Loucy (cell line): ENCODE results near the gene SLC25A10.

ENCODE experiments used
- H2AFZ ChIP-seq: fragments of 200-600 bp; sonication (generic); 2 replicates; pipeline ENCODE4 v1.6.0; 2016; ENCODE audit warnings: antibody characterized with exemption, mild to moderate bottlenecking, low read length, moderate library complexity
- H3F3A ChIP-seq: fragments of 200-600 bp; 2 replicates; pipeline ENCODE4 v1.6.0; 2016; ENCODE audit warnings: antibody characterized with exemption, low read depth, mild to moderate bottlenecking
- H3K27me3 ChIP-seq: fragments of 200-600 bp; sonication (generic); 2 replicates; pipeline ENCODE4 v1.6.1; 2014; ENCODE audit warnings: low read length, mild to moderate bottlenecking; ENCODE audit not compliant: insufficient read depth, poor library complexity, severe bottlenecking
- H3K36me3 ChIP-seq: fragments of 200-600 bp; sonication (generic); 2 replicates; pipeline ENCODE4 v1.6.1; 2016; ENCODE audit warnings: low read length; ENCODE audit not compliant: insufficient read depth
- H3K4me1 ChIP-seq: fragments of 200-600 bp; sonication (generic); 2 replicates; pipeline ENCODE4 v1.5.1; 2014; ENCODE audit warnings: low read length, mild to moderate bottlenecking; ENCODE audit not compliant: insufficient read depth, poor library complexity, severe bottlenecking
- H3K4me2 ChIP-seq: fragments of 200-600 bp; sonication (generic); 2 replicates; pipeline ENCODE4 v1.6.0; 2014; ENCODE audit warnings: antibody characterized with exemption, low read length, low read depth, mild to moderate bottlenecking; ENCODE audit not compliant: poor library complexity, severe bottlenecking
- H3K4me3 ChIP-seq: fragments of 200-600 bp; sonication (generic); 2 replicates; pipeline ENCODE4 v1.5.1; 2014; ENCODE audit warnings: low read length, mild to moderate bottlenecking, mixed read lengths; ENCODE audit not compliant: poor library complexity, severe bottlenecking
- H3K79me2 ChIP-seq: fragments of 200-600 bp; sonication (generic); 2 replicates; pipeline ENCODE4 v1.6.1; 2014; ENCODE audit warnings: low read length; ENCODE audit not compliant: insufficient read depth
- H3K9ac ChIP-seq: fragments of 200-600 bp; sonication (generic); 2 replicates; pipeline ENCODE4 v1.6.0; 2014; ENCODE audit warnings: mild to moderate bottlenecking, low read depth, low read length, moderate library complexity; ENCODE audit not compliant: poor library complexity, severe bottlenecking
- H3K9me2 ChIP-seq: fragments of 200-600 bp; sonication (generic); replicated peaks from 2 replicates; pipeline ENCODE4 v1.6.1; 2016; ENCODE audit warnings: low read depth, low read length, mixed read lengths
- H3K9me3 ChIP-seq: fragments of 200-600 bp; sonication (generic); 2 replicates; pipeline ENCODE4 v1.6.1; 2014; ENCODE audit warnings: mild to moderate bottlenecking, antibody characterized with exemption, low read length, low read depth; ENCODE audit not compliant: insufficient read depth
- H4K20me1 ChIP-seq: fragments of 200-600 bp; sonication (generic); 2 replicates; pipeline ENCODE4 v1.6.0; 2014; ENCODE audit warnings: antibody characterized with exemption, low read length, mild to moderate bottlenecking; ENCODE audit not compliant: insufficient read depth, poor library complexity, severe bottlenecking
- EZH2phosphoT487 ChIP-seq: fragments of 200-600 bp; IDR thresholded peaks from 2 replicates; pipeline ENCODE4 v1.6.1; 2018; ENCODE audit warnings: antibody characterized with exemption, mild to moderate bottlenecking, moderate library complexity, borderline replicate concordance
- TF ChIP-seq, protein P1 (sequence below): fragments of 200-600 bp; sonication (generic); conservative IDR thresholded peaks from 2 replicates; pipeline ENCODE4 v1.5.1; 2014; ENCODE audit warnings: mild to moderate bottlenecking, antibody characterized with exemption, low read length

SLC25A10 gene

DNA sequence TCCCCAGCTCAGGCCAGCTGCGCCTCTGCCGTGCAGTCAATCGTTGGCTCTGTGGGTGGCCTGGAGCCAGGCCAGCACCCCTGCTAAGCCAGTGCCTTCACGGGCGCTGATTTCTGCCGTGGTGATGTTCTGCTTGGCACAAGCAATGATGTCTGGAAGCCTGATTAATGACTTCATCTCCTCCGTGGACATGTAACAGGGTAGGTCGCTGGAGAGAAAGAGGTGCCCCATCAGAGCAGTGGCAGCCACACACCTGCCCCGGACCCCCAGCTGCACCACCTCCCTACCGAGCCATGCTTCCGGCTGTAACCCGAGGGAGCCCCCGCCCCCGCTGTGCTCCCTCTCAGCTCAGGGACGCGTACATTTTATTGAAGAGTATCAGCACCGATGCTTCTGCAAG, 30.4 kb upstream of the SLC25A10 start:
- H3K9me2 ChIP-seq: no peaks in the 10 kb centered on the region
- H3K4me2 ChIP-seq: peak overlapping the region; percentile 86
- peaks cover 15% of the 10 kb centered on the region for H3K4me1 ChIP-seq
- peak overlapping the region; percentile 91 for H3K9ac ChIP-seq
- H3F3A ChIP-seq: no peaks in the 10 kb centered on the region
- no peaks in the 10 kb centered on the region for H3K27me3 ChIP-seq
- TF ChIP-seq EZH2phosphoT487: no peak
- TF ChIP-seq, protein P1, sequence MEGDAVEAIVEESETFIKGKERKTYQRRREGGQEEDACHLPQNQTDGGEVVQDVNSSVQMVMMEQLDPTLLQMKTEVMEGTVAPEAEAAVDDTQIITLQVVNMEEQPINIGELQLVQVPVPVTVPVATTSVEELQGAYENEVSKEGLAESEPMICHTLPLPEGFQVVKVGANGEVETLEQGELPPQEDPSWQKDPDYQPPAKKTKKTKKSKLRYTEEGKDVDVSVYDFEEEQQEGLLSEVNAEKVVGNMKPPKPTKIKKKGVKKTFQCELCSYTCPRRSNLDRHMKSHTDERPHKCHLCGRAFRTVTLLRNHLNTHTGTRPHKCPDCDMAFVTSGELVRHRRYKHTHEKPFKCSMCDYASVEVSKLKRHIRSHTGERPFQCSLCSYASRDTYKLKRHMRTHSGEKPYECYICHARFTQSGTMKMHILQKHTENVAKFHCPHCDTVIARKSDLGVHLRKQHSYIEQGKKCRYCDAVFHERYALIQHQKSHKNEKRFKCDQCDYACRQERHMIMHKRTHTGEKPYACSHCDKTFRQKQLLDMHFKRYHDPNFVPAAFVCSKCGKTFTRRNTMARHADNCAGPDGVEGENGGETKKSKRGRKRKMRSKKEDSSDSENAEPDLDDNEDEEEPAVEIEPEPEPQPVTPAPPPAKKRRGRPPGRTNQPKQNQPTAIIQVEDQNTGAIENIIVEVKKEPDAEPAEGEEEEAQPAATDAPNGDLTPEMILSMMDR: no peak
- no peak overlapping the region for H3K4me3 ChIP-seq
- H3K9me3 ChIP-seq: no peaks in the 10 kb centered on the region
- H3K79me2 ChIP-seq: peaks cover 60% of the 10 kb centered on the region
- peaks cover 20% of the 10 kb centered on the region for H4K20me1 ChIP-seq
- peaks cover 6% of the 10 kb centered on the region; the same call in 1 of the 2 replicates for H3K36me3 ChIP-seq
- no peak overlapping the region for H2AFZ ChIP-seq

DNA sequence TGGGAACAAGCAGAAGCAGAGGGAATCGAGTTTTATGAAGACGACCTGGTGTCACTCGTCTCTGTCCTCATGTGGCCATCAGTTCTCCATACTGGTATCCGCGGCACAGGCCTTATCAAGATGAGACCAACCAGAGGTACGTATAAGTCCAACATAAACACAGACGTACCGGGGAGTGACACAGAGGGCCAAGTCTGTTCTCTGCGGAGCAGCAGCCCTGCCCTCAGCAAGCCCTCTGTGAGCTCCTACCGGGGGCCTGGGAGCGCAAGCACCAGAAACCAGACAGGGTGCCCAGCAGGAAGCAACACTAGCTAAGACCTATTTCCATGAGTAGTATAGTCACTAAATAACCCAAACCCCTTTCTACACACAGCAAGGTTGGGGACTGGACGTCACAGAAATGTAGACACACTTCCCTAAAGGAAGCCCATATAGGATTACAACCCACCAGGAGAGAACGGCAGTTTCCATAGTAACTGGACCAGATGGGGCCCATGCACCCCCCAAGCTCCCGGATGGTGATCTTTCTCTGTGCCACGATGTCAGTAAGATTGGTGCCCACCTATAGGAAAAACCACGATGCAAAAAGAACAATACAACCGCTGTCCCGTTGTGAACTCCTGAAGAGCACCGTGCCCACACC, 29.4 kb upstream of the SLC25A10 start:
- H2AFZ ChIP-seq: 0 out of 2 replicates have a peak overlapping the region, but pooled peaks have one; percentile 77
- H3K9ac ChIP-seq: peak overlapping the region; percentile 91
- H3K4me1 ChIP-seq: peaks cover 15% of the 10 kb centered on the region
- TF ChIP-seq EZH2phosphoT487: no peak
- TF ChIP-seq, protein P1: no peak
- H3K4me2 ChIP-seq: peak overlapping the region; percentile 86
- peak overlapping the region; percentile 91 for H3K4me3 ChIP-seq
- peaks cover 20% of the 10 kb centered on the region for H4K20me1 ChIP-seq
- peaks cover 70% of the 10 kb centered on the region for H3K79me2 ChIP-seq
- H3K9me2 ChIP-seq: no peaks in the 10 kb centered on the region
- no peaks in the 10 kb centered on the region for H3K27me3 ChIP-seq
- H3F3A ChIP-seq: no peaks in the 10 kb centered on the region
- no peaks in the 10 kb centered on the region for H3K9me3 ChIP-seq
- peaks cover 15% of the 10 kb centered on the region; the same call in 1 of the 2 replicates for H3K36me3 ChIP-seq

- H3K27me3 ChIP-seq: no peaks in the 10 kb centered on the region
- no peaks in the 10 kb centered on the region for H3K9me2 ChIP-seq
- peaks cover 75% of the 10 kb centered on the region for H3K79me2 ChIP-seq
- H3K4me2 ChIP-seq: peak overlapping the region; percentile 86
- no peak for TF ChIP-seq EZH2phosphoT487
- TF ChIP-seq, protein P1: no peak
- H3K4me1 ChIP-seq: peaks cover 15% of the 10 kb centered on the region
- no peaks in the 10 kb centered on the region for H3F3A ChIP-seq
- H3K4me3 ChIP-seq: peak overlapping the region; percentile 91
- peaks cover 20% of the 10 kb centered on the region for H4K20me1 ChIP-seq
- H2AFZ ChIP-seq: peak overlapping the region; percentile 77
- H3K9ac ChIP-seq: peak overlapping the region; percentile 91
- peaks cover 15% of the 10 kb centered on the region; the same call in 1 of the 2 replicates for H3K36me3 ChIP-seq
- H3K9me3 ChIP-seq: no peaks in the 10 kb centered on the region
Observed at GRCh38 chr17:81683208-81683583, 28.9 kb upstream of the SLC25A10 start.
